OCI-LY7 (cell line): ENCODE data around the gene ARHGAP35. TPM values are rescaled to one million over a fixed set of nuclear protein-coding genes. Genes with fewer than 3 reads are reported as not detected.

Experiments used
- BruUV-seq: library from RNA; stranded (reverse); fragments of 400-500 nt; replicated peaks from 2 replicates; lab custom pipeline; 2021; lab: Mats Ljungman, UMichigan
- CTCF ChIA-PET: fragments of 300-600 bp; sonication (Branson Sonifier 250); formaldehyde crosslinking; loops from one replicate; lab custom pipeline; 2022; ENCODE audit warnings: antibody characterized with exemption; ENCODE audit not compliant: unreplicated experiment; lab: Charles Lee
- POLR2A ChIA-PET: fragments of 300-600 bp; sonication (Branson Sonifier 250); formaldehyde crosslinking; loops from one replicate; lab custom pipeline; 2022; ENCODE audit warnings: antibody characterized with exemption; lab: Charles Lee
- DNase-seq: peaks from one replicate; pipeline ENCODE4 v3.0.0-alpha.2; 2015; ENCODE audit warnings: low spot score
- H2AFZ ChIP-seq: fragments of 200-600 bp; sonication (generic), shearing (Covaris generic); 2 replicates; pipeline ENCODE4 v1.6.1; 2014; ENCODE audit warnings: mild to moderate bottlenecking, antibody characterized with exemption, low read length, moderate library complexity
- H3K27ac ChIP-seq: fragments of 200-600 bp; sonication (generic); 2 replicates; pipeline ENCODE4 v1.5.1; 2014; ENCODE audit warnings: mixed run types, low read depth, mild to moderate bottlenecking, moderate library complexity, low read length, inconsistent platforms; ENCODE audit not compliant: poor library complexity, severe bottlenecking
- H3K36me3 ChIP-seq: fragments of 200-600 bp; sonication (generic); 2 replicates; pipeline ENCODE4 v1.6.1; 2014; ENCODE audit warnings: mild to moderate bottlenecking, antibody characterized with exemption, low read length, moderate library complexity, mixed read lengths; ENCODE audit not compliant: insufficient read depth
- H3K4me1 ChIP-seq: fragments of 200-600 bp; sonication (generic); 2 replicates; pipeline ENCODE4 v1.5.1; 2014; ENCODE audit warnings: mild to moderate bottlenecking, low read length; ENCODE audit not compliant: insufficient read depth, poor library complexity, severe bottlenecking
- H3K4me2 ChIP-seq: fragments of 200-600 bp; sonication (generic); 2 replicates; pipeline ENCODE4 v1.6.1; 2014; ENCODE audit warnings: mild to moderate bottlenecking, low read length
- H3K4me3 ChIP-seq: fragments of 200-600 bp; sonication (generic); 2 replicates; pipeline ENCODE4 v1.5.1; 2014; ENCODE audit warnings: mild to moderate bottlenecking, low read depth, low read length; ENCODE audit not compliant: poor library complexity, severe bottlenecking
- H3K79me2 ChIP-seq: fragments of 200-600 bp; sonication (generic); 2 replicates; pipeline ENCODE4 v1.6.1; 2016; ENCODE audit warnings: low read depth, mild to moderate bottlenecking, low read length, moderate library complexity, mixed read lengths; ENCODE audit not compliant: insufficient read depth
- H3K9me2 ChIP-seq: fragments of 200-600 bp; sonication (generic); 2 replicates; pipeline ENCODE4 v1.6.1; 2016; ENCODE audit warnings: mild to moderate bottlenecking, low read length, mixed read lengths; ENCODE audit not compliant: insufficient read depth
- H3K9me3 ChIP-seq: fragments of 200-600 bp; sonication (generic); 2 replicates; pipeline ENCODE4 v1.6.1; 2014; ENCODE audit warnings: mild to moderate bottlenecking, mixed run types, low read length, mixed read lengths
- H4K20me1 ChIP-seq: fragments of 200-600 bp; sonication (generic); 2 replicates; pipeline ENCODE4 v1.6.1; 2014; ENCODE audit warnings: mild to moderate bottlenecking, antibody characterized with exemption, low read length, moderate library complexity, mixed read lengths; ENCODE audit not compliant: insufficient read depth
- CTCF ChIP-seq: fragments of 200-600 bp; sonication (generic); conservative IDR thresholded peaks from 2 replicates; pipeline ENCODE4 v1.5.1; 2014; ENCODE audit warnings: mild to moderate bottlenecking, antibody characterized with exemption, low read length, moderate library complexity, mixed read lengths
- EZH2phosphoT487 ChIP-seq: fragments of 200-600 bp; sonication (generic); IDR thresholded peaks from 2 replicates; pipeline ENCODE4 v1.6.1; 2018; ENCODE audit warnings: low read depth, borderline replicate concordance, mild to moderate bottlenecking, mixed run types, antibody characterized with exemption, low read length, moderate library complexity, mixed read lengths
- intact Hi-C: fragments of 100-400 bp; cut with micrococcal nuclease; formaldehyde crosslinking; loops from one replicate; pipeline ENCODE4 v1.10.0; 2022; ENCODE audit not compliant: unreplicated experiment
- total RNA-seq, 2 experiments: library from RNA; depleted of rRNA in 1 of 2; stranded (reverse); fragments of >200 nt in 1 of 2; shearing (Covaris generic) in 1 of 2; gene quantifications; 2 replicates each; pipeline ENCODE4 v1.2.3, GENCODE V29; 2014 to 2022

ARHGAP35 gene
- total RNA-seq, 2 experiments from 2014 or later = 26.5 to 42.2 TPM

DNA sequence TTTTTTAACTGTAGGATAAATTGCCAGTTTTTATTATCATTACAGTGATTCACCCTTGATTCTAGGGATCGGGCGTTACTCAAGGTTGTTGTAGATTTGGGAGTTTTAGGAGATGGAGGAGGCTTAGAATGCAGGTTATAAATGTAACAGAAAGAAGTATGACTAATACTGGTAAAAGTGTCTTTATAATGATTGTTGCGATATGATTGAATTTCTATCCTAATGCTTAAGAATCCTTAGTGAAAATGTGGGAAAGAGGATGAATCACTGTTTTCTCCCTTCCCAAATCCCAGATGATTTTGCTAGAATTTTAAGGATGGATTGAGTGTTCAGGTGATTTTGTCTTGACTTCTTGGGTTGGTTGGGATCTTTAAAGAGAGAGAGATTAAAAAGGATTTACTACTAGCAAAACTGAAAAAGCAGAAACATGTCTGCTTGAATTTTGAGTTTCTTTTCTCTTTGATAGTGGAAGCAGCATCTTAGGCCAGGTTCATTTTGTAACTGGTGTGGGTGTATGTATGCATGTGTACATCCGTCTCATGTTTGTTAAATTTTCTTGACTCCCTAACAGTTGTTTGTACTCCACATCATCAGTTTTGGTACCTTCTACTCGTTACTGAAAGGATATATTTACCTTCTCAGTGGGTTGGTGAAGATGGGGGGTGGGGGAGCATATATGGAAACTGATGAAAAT is 25.9 kb downstream of the ARHGAP35 start:
- TF ChIP-seq CTCF = no peak
- TF ChIP-seq EZH2phosphoT487 = no peak
- no TSS peak for BruUV-seq
- POLR2A ChIA-PET = interaction anchor here (0.5 kb wide), 1 partner anchor 13 kb away, joined by 4 read pairs; no protein-coding TSS in a partner anchor
- H3K9me2 ChIP-seq = no peaks in the 10 kb centered on the region
- peaks cover 18% of the 10 kb centered on the region for H3K4me1 ChIP-seq
- intact Hi-C loops = no loop called here
- H3K4me3 ChIP-seq = no peak overlapping the region
- DNase-seq = no peak
- no peak overlapping the region for H2AFZ ChIP-seq
- H3K4me2 ChIP-seq = no peak overlapping the region
- CTCF ChIA-PET = no interaction called here
- peaks cover 8% of the 10 kb centered on the region; the same call in 1 of the 2 replicates for H3K9me3 ChIP-seq
- no peak overlapping the region for H3K27ac ChIP-seq
- H4K20me1 ChIP-seq = no peaks in the 10 kb centered on the region
- H3K36me3 ChIP-seq = peaks cover 4% of the 10 kb centered on the region; the same call in 1 of the 2 replicates
- H3K79me2 ChIP-seq = peaks cover 50% of the 10 kb centered on the region; the same call in 1 of the 2 replicates

GRCh38 chr19:46887240-46887782 is 26.5 kb downstream of the ARHGAP35 start:
- no peaks in the 10 kb centered on the region for H3K9me2 ChIP-seq
- no peak for TF ChIP-seq CTCF
- TF ChIP-seq EZH2phosphoT487 = no peak
- peaks cover 24% of the 10 kb centered on the region for H3K4me1 ChIP-seq
- H3K9me3 ChIP-seq = peaks cover 8% of the 10 kb centered on the region; the same call in 1 of the 2 replicates
- H3K79me2 ChIP-seq = peaks cover 51% of the 10 kb centered on the region; the same call in 1 of the 2 replicates
- no peak overlapping the region for H3K4me2 ChIP-seq
- no peak for DNase-seq
- no peak overlapping the region for H3K27ac ChIP-seq
- H3K4me3 ChIP-seq = no peak overlapping the region
- CTCF ChIA-PET = no interaction called here
- H2AFZ ChIP-seq = no peak overlapping the region
- no peaks in the 10 kb centered on the region for H4K20me1 ChIP-seq
- intact Hi-C loops = no loop called here
- POLR2A ChIA-PET = no interaction called here
- no TSS peak for BruUV-seq
- H3K36me3 ChIP-seq = peaks cover 4% of the 10 kb centered on the region; the same call in 1 of the 2 replicates
